Fibroblast of lung (primary cell): ENCODE results near the gene CA5A. TPM values are rescaled to one million over a fixed set of nuclear protein-coding genes. Genes with fewer than 3 reads are reported as not detected.
"Not testable (repeated sequence)": the region's sequence is repeated elsewhere in the genome, so short reads cannot be mapped to it uniquely, and the experiment has no call there.

Source experiments
- DNase-seq, 2 donors: peaks; one replicate each; pipeline versions ENCODE4 v3.0.0 to v3.0.0-alpha.2; 2010; ENCODE audit warnings: low read depth in 2 of 2
- H2AFZ ChIP-seq: 2 replicates; pipeline ENCODE4 v1.5.1; 2012; ENCODE audit warnings: low read length, control low read depth, inconsistent platforms
- H3K27ac ChIP-seq: 2 replicates; pipeline ENCODE4 v1.5.1; 2011; ENCODE audit warnings: low read length, control low read depth; ENCODE audit not compliant: insufficient read depth
- H3K27me3 ChIP-seq: 2 replicates; pipeline ENCODE4 v1.5.1; 2011; ENCODE audit warnings: mild to moderate bottlenecking, low read length; ENCODE audit not compliant: control insufficient read depth, insufficient read depth
- H3K36me3 ChIP-seq: 2 replicates; pipeline ENCODE4 v1.5.1; 2011; ENCODE audit warnings: low read length; ENCODE audit not compliant: control insufficient read depth, insufficient read depth
- H3K4me1 ChIP-seq: 2 replicates; pipeline ENCODE4 v1.5.1; 2011; ENCODE audit warnings: low read length; ENCODE audit not compliant: control insufficient read depth, insufficient read depth; ENCODE audit errors: extremely low read depth
- H3K4me2 ChIP-seq: 2 replicates; pipeline ENCODE4 v1.5.1; 2011; ENCODE audit warnings: low read length, control low read depth; ENCODE audit not compliant: insufficient read depth; ENCODE audit errors: extremely low read depth
- H3K4me3 ChIP-seq, 4 experiments: fragments of 200-600 bp in 1 of 4; sonication (generic) in 1 of 4; replicated peaks in 1 of 4; 2 replicates each; pipeline ENCODE4 v1.5.1; 2011 to 2016; ENCODE audit warnings: low read length in 4 of 4, low read depth in 3 of 4, mild to moderate bottlenecking in 3 of 4, control low read depth in 2 of 4, inconsistent platforms in 1 of 4, mixed read lengths in 1 of 4; ENCODE audit not compliant: insufficient read depth in 1 of 4; ENCODE audit errors: control extremely low read depth in 1 of 4
- H3K79me2 ChIP-seq: 2 replicates; pipeline ENCODE4 v1.5.1; 2012; ENCODE audit warnings: mild to moderate bottlenecking, low read length, inconsistent platforms; ENCODE audit not compliant: control insufficient read depth, insufficient read depth
- H3K9ac ChIP-seq: 2 replicates; pipeline ENCODE4 v1.5.1; 2011; ENCODE audit warnings: mild to moderate bottlenecking, low read length, control low read depth; ENCODE audit not compliant: insufficient read depth
- H3K9me3 ChIP-seq: 2 replicates; pipeline ENCODE4 v1.5.1; 2012; ENCODE audit warnings: low read depth, low read length; ENCODE audit not compliant: control insufficient read depth, insufficient read depth
- H4K20me1 ChIP-seq: 2 replicates; pipeline ENCODE4 v1.5.1; 2011; ENCODE audit warnings: low read length; ENCODE audit not compliant: control insufficient read depth, insufficient read depth; ENCODE audit errors: extremely low read depth
- CTCF ChIP-seq, 2 donors: IDR thresholded peaks in 1 of 2; conservative IDR thresholded peaks in 1 of 2; 1 replicate in 1 of 2; 2 replicates in 1 of 2; pipeline ENCODE4 v1.5.1; 2011 to 2012; ENCODE audit warnings: low read length in 2 of 2, control low read depth in 1 of 2, inconsistent platforms in 1 of 2, low read depth in 1 of 2, mild to moderate bottlenecking in 1 of 2
- EZH2 ChIP-seq: IDR thresholded peaks from 2 replicates; pipeline ENCODE4 v1.5.1; 2012; ENCODE audit warnings: low read length, control low read depth, mild to moderate bottlenecking; ENCODE audit errors: missing control alignments
- polyA minus RNA-seq: library from RNA; depleted of rRNA, polyadenylated mRNA; stranded (reverse); fragments of >200 nt; gene quantifications from 2 replicates; pipeline ENCODE4 v1.2.3, GENCODE V29; 2011; ENCODE audit warnings: low replicate concordance
- polyA plus RNA-seq, 2 donors: library from polyadenylated mRNA; depleted of rRNA in 1 of 2; stranded (reverse) in 1 of 2; unstranded in 1 of 2; fragments of >200 nt; gene quantifications; 2 replicates each; pipeline ENCODE4 v1.2.1, GENCODE V29; 2011 to 2012; ENCODE audit warnings: missing spikeins in 1 of 2
- total RNA-seq: library from RNA; depleted of rRNA; stranded (reverse); fragments of >200 nt; gene quantifications from 2 replicates; pipeline ENCODE4 v1.2.1, GENCODE V29; 2014

CA5A gene
- total RNA-seq (not detected in 2 replicates), polyA plus RNA-seq (not detected in 2 replicates), polyA minus RNA-seq (not detected in 2 replicates)
- not detected in 2 replicates for polyA plus RNA-seq (2012)

DNA sequence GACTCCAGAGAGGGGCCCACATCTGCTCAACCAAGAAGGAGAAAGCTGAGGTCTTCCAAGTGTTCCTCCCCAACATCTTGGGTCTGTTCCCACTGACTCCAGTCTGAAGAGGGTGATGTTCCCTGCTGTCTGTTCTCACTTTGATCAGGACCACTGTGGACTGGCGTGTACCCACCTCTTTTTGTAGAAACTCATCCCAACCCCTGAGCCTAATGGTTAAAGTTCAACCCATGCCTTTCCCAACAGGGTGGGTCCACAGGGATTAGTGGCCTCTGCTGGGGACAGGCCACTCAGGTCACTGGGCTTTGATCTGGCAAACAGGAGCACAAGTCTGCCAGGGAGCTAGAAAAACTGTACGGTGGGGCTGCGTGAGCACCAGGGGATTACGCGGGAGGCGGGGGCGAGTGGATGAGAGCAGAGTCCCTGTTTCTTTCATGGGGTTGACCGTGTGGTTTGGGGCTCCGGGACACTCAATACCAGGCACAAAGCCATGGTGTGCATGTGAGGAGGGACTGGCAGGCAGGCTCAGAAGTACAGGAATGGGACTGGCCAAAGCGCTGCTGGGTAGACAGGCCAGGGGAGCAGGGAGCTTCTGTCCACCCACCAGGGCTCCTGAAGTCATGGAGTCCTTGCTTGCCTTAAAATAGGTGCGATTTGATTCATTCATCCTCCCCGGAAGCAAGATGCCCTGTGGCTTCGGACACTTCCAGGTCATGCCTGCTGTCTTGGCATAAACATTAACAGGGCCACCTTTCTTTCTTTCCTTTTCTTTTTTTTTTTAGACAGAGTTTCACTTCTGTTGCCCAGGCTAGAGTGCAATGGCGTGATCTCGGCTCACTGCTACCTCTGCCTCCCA is at the start of gene CA5A:
TSS of gene CA5A (minus strand) at position 155 of the 856 bp plus-strand sequence. CDS start at position 76, 79 bp downstream.
- no peak within 1 kb of the TSS for H3K4me2 ChIP-seq
- H3K27ac ChIP-seq: no peak within 1 kb of the TSS
- no peaks in the 10 kb centered on the region for H3K27me3 ChIP-seq
- no peak for DNase-seq
- H3K36me3 ChIP-seq: no peaks in the 10 kb centered on the region
- TF ChIP-seq EZH2 (no peak), CTCF (conservative IDR thresholded peaks at IDR 0.05 in 1 of 2, IDR thresholded peaks at IDR 0.05 in 1 of 2; ENCODE audit: low read depth in 1 of 2, low read length in 2 of 2) (no peak)
- no peaks in the 10 kb centered on the region for H3K4me1 ChIP-seq
- no peaks in the 10 kb centered on the region for H3K79me2 ChIP-seq
- H2AFZ ChIP-seq: no peak within 1 kb of the TSS
- H4K20me1 ChIP-seq: no peaks in the 10 kb centered on the region
- H3K4me3 ChIP-seq: no peak within 1 kb of the TSS
- H3K9me3 ChIP-seq: no peaks in the 10 kb centered on the region
- H3K9ac ChIP-seq: no peak within 1 kb of the TSS

- H3K27me3 ChIP-seq, H2AFZ ChIP-seq, DNase-seq, H3K4me2 ChIP-seq, H3K9me3 ChIP-seq, H3K36me3 ChIP-seq, H3K4me3 ChIP-seq, H3K4me1 ChIP-seq, H3K79me2 ChIP-seq, H3K9ac ChIP-seq, H3K27ac ChIP-seq, H4K20me1 ChIP-seq: not testable (repeated sequence)
Measured at GRCh38 chr16:87985493-87985892, 49.2 kb upstream of the CA5A start.

DNA sequence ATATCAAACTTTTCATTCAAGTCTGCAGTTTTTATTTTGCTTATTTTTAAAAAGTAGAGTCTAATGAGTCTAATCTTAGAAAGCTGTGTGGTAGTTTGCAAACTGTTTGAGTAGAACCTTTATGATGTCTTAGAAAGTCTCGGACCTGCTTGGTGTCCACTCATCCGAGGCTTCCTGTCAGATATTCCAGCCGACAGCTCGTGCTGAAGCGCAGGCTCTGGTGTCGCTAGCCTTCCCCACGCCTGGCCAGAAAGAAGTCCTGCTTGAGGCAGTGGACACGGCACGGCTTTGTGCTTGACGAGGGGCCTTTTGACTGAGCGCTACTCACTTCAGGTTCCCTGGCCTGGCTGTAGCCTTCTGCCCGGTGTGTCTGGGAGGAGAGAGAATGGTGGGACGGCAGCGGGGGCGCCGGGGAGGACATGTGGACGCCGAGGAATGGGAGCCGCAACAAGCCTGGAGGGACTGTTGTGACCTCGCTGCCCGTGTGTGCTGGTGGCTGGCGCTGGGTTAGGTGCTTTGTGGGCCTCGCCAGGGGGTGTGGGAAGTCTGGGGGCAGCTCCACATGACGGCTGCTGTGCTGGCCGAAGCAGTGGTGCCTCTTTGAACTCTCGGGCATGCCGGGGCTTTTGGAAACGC is 48.4 kb upstream of the CA5A start:
- no peak overlapping the region for H3K9ac ChIP-seq
- no peak overlapping the region for H2AFZ ChIP-seq
- no peak for DNase-seq
- no peaks in the 10 kb centered on the region for H4K20me1 ChIP-seq
- H3K79me2 ChIP-seq: no peaks in the 10 kb centered on the region
- H3K9me3 ChIP-seq: no peaks in the 10 kb centered on the region
- H3K4me1 ChIP-seq: no peaks in the 10 kb centered on the region
- H3K27me3 ChIP-seq: no peaks in the 10 kb centered on the region
- no peak for TF ChIP-seq EZH2
- TF ChIP-seq CTCF (conservative IDR thresholded peaks at IDR 0.05 in 1 of 2, IDR thresholded peaks at IDR 0.05 in 1 of 2; ENCODE audit: low read depth in 1 of 2, low read length in 2 of 2): no peak
- no peak overlapping the region for H3K4me2 ChIP-seq
- H3K4me3 ChIP-seq: no peak overlapping the region
- no peak overlapping the region for H3K27ac ChIP-seq
- H3K36me3 ChIP-seq: no peaks in the 10 kb centered on the region

DNA sequence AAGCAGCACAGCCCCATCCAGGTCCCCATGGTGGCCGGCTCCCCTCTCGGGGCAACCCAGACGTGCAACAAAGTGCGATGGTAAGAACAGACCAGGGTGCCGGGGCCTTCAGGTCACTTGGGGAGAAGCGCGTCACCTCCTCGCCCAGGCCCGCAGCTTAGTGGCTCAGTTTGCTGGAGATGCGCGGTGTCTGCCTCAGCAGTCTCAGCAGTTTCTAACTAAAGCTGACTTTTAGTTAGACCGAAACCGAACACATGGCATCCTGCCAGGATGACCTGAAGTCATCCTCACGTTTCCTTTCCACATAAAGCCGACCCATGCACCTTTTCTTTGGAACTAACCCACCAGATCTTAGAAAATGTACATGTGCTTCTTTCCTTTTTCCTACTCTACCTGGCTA is 47.9 kb upstream of the CA5A start:
- H3K27ac ChIP-seq, H2AFZ ChIP-seq, H3K4me1 ChIP-seq, H3K27me3 ChIP-seq, H3K4me2 ChIP-seq, DNase-seq, H3K36me3 ChIP-seq, H3K9ac ChIP-seq, H4K20me1 ChIP-seq, H3K4me3 ChIP-seq, H3K9me3 ChIP-seq, H3K79me2 ChIP-seq: not testable (repeated sequence)

DNA sequence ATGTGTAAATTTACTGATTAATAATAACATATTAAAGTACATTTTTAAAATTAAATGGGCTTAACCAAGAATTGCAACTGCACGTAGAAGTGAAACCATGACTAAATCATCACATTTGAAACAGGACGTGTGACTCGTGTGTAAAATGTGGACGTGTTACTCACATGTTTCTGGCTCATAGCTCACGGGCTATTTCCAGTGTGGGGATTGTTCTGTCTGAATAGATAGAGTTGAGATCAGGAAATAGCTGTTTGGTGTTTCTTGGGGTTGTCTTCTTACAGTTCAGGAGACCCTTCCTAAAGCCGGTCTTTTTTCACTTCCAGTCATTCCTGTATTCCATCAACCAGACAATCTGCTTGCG is 47.4 kb upstream of the CA5A start:
- DNase-seq: peak; percentile 26 to 32
- peak overlapping the region; percentile 43 for H3K27ac ChIP-seq
- H3K27me3 ChIP-seq, H2AFZ ChIP-seq, H3K9me3 ChIP-seq, H3K9ac ChIP-seq, H3K4me1 ChIP-seq, H4K20me1 ChIP-seq, H3K36me3 ChIP-seq, H3K4me2 ChIP-seq, H3K4me3 ChIP-seq, H3K79me2 ChIP-seq: not testable (repeated sequence)
